ENCODE data around the gene C1QTNF6. TPM values are rescaled to one million over a fixed set of nuclear protein-coding genes. Genes with fewer than 3 reads are reported as not detected.
A peak's percentile ranks its signal among the peaks of the same experiment; 100 is the strongest.

C1QTNF6 gene
- total RNA-seq, 2 donors from 2014 or later = 13.8 to 14.5 TPM

- Mint-ChIP-seq H3K36me3 (peaks cover 0 to 18% of the 10 kb centered on the region in 2 donors), H3K27ac (peak within 1 kb of the TSS; percentile 78 to 88), H3K9me3 (no peaks in the 10 kb centered on the region)
- ATAC-seq (peak in 1 of 2 donors; percentile 34), DNase-seq (ENCODE audit: low spot score in 2 of 2) (no peak)
Measured at GRCh38 chr22:37212174-37212906, 24.3 kb upstream of the C1QTNF6 start, which contains the start of gene SSTR3. TSS of gene SSTR3 (minus strand) at chr22:37212477. CDS start at chr22:37207803, 4,674 bp downstream.

- peaks cover 0 to 16% of the 10 kb centered on the region in 2 donors for H3K36me3 Mint-ChIP-seq
- H3K27ac Mint-ChIP-seq = peak overlapping the region in 1 of 2 donors; percentile 78
- no peaks in the 10 kb centered on the region for H3K9me3 Mint-ChIP-seq
- no peak for DNase-seq (ENCODE audit: low spot score in 2 of 2)
- ATAC-seq = no peak
Measured at GRCh38 chr22:37211866-37212173, 23.8 kb upstream of the C1QTNF6 start.

GRCh38 chr22:37211075-37211865 is 23.2 kb upstream of the C1QTNF6 start:
- DNase-seq (ENCODE audit: low spot score in 2 of 2) = no peak
- H3K27ac Mint-ChIP-seq = peak overlapping the region in 1 of 2 donors; percentile 78
- peaks cover 0 to 13% of the 10 kb centered on the region in 2 donors for H3K36me3 Mint-ChIP-seq
- H3K9me3 Mint-ChIP-seq = no peaks in the 10 kb centered on the region
- no peak for ATAC-seq

- peaks cover 0 to 11% of the 10 kb centered on the region in 2 donors for H3K36me3 Mint-ChIP-seq
- no peak for DNase-seq (ENCODE audit: low spot score in 2 of 2)
- peak overlapping the region; percentile 6 to 78 for H3K27ac Mint-ChIP-seq
- H3K9me3 Mint-ChIP-seq = no peaks in the 10 kb centered on the region
- ATAC-seq = no peak
Measured at GRCh38 chr22:37210041-37210803, 22.2 kb upstream of the C1QTNF6 start.

GRCh38 chr22:37209140-37209845 is 21.2 kb upstream of the C1QTNF6 start:
- peaks cover 0 to 17% of the 10 kb centered on the region in 2 donors for H3K36me3 Mint-ChIP-seq
- no peak for DNase-seq (ENCODE audit: low spot score in 2 of 2)
- no peak overlapping the region for H3K27ac Mint-ChIP-seq
- ATAC-seq = no peak
- no peaks in the 10 kb centered on the region for H3K9me3 Mint-ChIP-seq

GRCh38 chr22:37208401-37209139 is 20.5 kb upstream of the C1QTNF6 start:
- ATAC-seq = no peak
- DNase-seq (ENCODE audit: low spot score in 2 of 2) = no peak
- peaks cover 0 to 14% of the 10 kb centered on the region in 2 donors for H3K36me3 Mint-ChIP-seq
- H3K9me3 Mint-ChIP-seq = no peaks in the 10 kb centered on the region
- H3K27ac Mint-ChIP-seq = peak overlapping the region; percentile 40 to 88

GRCh38 chr22:37207981-37208380 is 19.9 kb upstream of the C1QTNF6 start:
- Mint-ChIP-seq H3K9me3 (no peaks in the 10 kb centered on the region), H3K27ac (peak overlapping the region; percentile 40 to 88), H3K36me3 (peaks cover 0 to 12% of the 10 kb centered on the region in 2 donors)
- DNase-seq (ENCODE audit: low spot score in 2 of 2) = no peak
- ATAC-seq = peak in 1 of 2 donors; percentile 36

- Mint-ChIP-seq H3K27ac (peak overlapping the region in 1 of 2 donors; percentile 40), H3K9me3 (no peaks in the 10 kb centered on the region), H3K36me3 (peaks cover 0 to 12% of the 10 kb centered on the region in 2 donors)
- DNase-seq (ENCODE audit: low spot score in 2 of 2) (peak in 1 of 2 donors; percentile 52), ATAC-seq (no peak)
Measured at GRCh38 chr22:37206841-37207821, 19.1 kb upstream of the C1QTNF6 start.

GRCh38 chr22:37206118-37206840 is 18.2 kb upstream of the C1QTNF6 start:
- DNase-seq (ENCODE audit: low spot score in 2 of 2) (no peak), ATAC-seq (no peak)
- Mint-ChIP-seq H3K9me3 (no peaks in the 10 kb centered on the region), H3K36me3 (peaks cover 0 to 12% of the 10 kb centered on the region in 2 donors), H3K27ac (peak overlapping the region in 1 of 2 donors; percentile 29)

- Mint-ChIP-seq H3K27ac (peak overlapping the region in 1 of 2 donors; percentile 61), H3K36me3 (peaks cover 0 to 12% of the 10 kb centered on the region in 2 donors), H3K9me3 (no peaks in the 10 kb centered on the region)
- DNase-seq (ENCODE audit: low spot score in 2 of 2) = no peak
- no peak for ATAC-seq
Measured at GRCh38 chr22:37205046-37205445, 17.0 kb upstream of the C1QTNF6 start.

- DNase-seq (ENCODE audit: low spot score in 2 of 2) = no peak
Measured at GRCh38 chr22:37204045-37204655, 16.1 kb upstream of the C1QTNF6 start.

GRCh38 chr22:37203354-37204044 is 15.5 kb upstream of the C1QTNF6 start:
- peak in 1 of 2 donors; percentile 52 for DNase-seq (ENCODE audit: low spot score in 2 of 2)
- peaks cover 0 to 12% of the 10 kb centered on the region in 2 donors for H3K36me3 Mint-ChIP-seq
- no peak overlapping the region for H3K27ac Mint-ChIP-seq

More at GRCh38 chr22:37204045-37204655, 16.1 kb upstream of the C1QTNF6 start:
- no peak for ATAC-seq
- peak overlapping the region; percentile 14 to 61 for H3K27ac Mint-ChIP-seq
- H3K36me3 Mint-ChIP-seq = peaks cover 0 to 12% of the 10 kb centered on the region in 2 donors
- H3K9me3 Mint-ChIP-seq = no peaks in the 10 kb centered on the region

GRCh38 chr22:37202716-37203115 is 14.7 kb upstream of the C1QTNF6 start:
- peak in 1 of 2 donors; percentile 49 for DNase-seq (ENCODE audit: low spot score in 2 of 2)
- Mint-ChIP-seq H3K27ac (no peak overlapping the region), H3K9me3 (no peaks in the 10 kb centered on the region), H3K36me3 (peaks cover 7 to 15% of the 10 kb centered on the region in 2 donors)
- no peak for ATAC-seq

More at GRCh38 chr22:37203354-37204044, 15.5 kb upstream of the C1QTNF6 start:
- no peaks in the 10 kb centered on the region for H3K9me3 Mint-ChIP-seq
- ATAC-seq = no peak
